Naive thymus-derived CD4-positive, alpha-beta T cell (primary cell): ENCODE data around the gene AUNIP. TPM values are rescaled to one million over a fixed set of nuclear protein-coding genes. Genes with fewer than 3 reads are reported as not detected.

Experiments used
- ATAC-seq: fragments of 150-1000 bp; cut with Tn5 transposase; 2 replicates; pipeline ENCODE4 v1.10.0; 2021; ENCODE audit warnings: mild to moderate bottlenecking, moderate library complexity
- CTCF ChIA-PET: fragments of 350-600 bp; sonication (Branson Sonifier 250); formaldehyde crosslinking; loops from one replicate; lab custom pipeline; 2021; ENCODE audit warnings: antibody characterized with exemption; lab: Charles Lee
- POLR2A ChIA-PET: fragments of 350-600 bp; sonication (Branson Sonifier 250); formaldehyde crosslinking; loops from one replicate; lab custom pipeline; 2021; ENCODE audit warnings: antibody characterized with exemption, inconsistent platforms; lab: Charles Lee
- DNase-seq, 9 donors: peaks; one replicate each; pipeline versions ENCODE4 v3.0.0 to v3.0.0-alpha.2; 2020 to 2022; ENCODE audit warnings: mixed read lengths in 1 of 9
- H3K27ac ChIP-seq: one replicate; pipeline ENCODE4 v1.7.0; 2013; ENCODE audit warnings: mild to moderate bottlenecking, low read depth, low read length, moderate library complexity
- H3K27me3 ChIP-seq, 2 donors: one replicate each; pipeline ENCODE4 v1.7.0; 2013; ENCODE audit warnings: low read length in 2 of 2, mild to moderate bottlenecking in 2 of 2, moderate library complexity in 2 of 2; ENCODE audit not compliant: control insufficient read depth in 2 of 2, insufficient read depth in 2 of 2
- H3K36me3 ChIP-seq, 3 experiments: 1 replicate in 2 of 3; 2 replicates in 1 of 3; pipeline ENCODE4 v1.7.0; 2013; ENCODE audit warnings: low read length in 3 of 3, mild to moderate bottlenecking in 3 of 3, moderate library complexity in 1 of 3; ENCODE audit not compliant: insufficient read depth in 3 of 3, control insufficient read depth in 2 of 3
- H3K4me1 ChIP-seq, 2 donors: one replicate each; pipeline ENCODE4 v1.7.0; 2013; ENCODE audit warnings: low read length in 2 of 2, mild to moderate bottlenecking in 2 of 2, moderate library complexity in 1 of 2; ENCODE audit not compliant: control insufficient read depth in 2 of 2, insufficient read depth in 2 of 2
- H3K4me3 ChIP-seq: 2 replicates; pipeline ENCODE4 v1.7.0; 2013; ENCODE audit warnings: mild to moderate bottlenecking, low read length
- H3K9me3 ChIP-seq, 3 experiments: 1 replicate in 2 of 3; 2 replicates in 1 of 3; pipeline ENCODE4 v1.7.0; 2013; ENCODE audit warnings: low read length in 3 of 3; ENCODE audit not compliant: control insufficient read depth in 2 of 3
- H3K27ac Mint-ChIP-seq, 9 donors: one replicate each; pipeline ENCODE4 v1.8.0; 2020 to 2022; ENCODE audit warnings: mixed read lengths in 9 of 9, mild to moderate bottlenecking in 8 of 9, moderate library complexity in 5 of 9, inconsistent platforms in 2 of 9
- H3K27me3 Mint-ChIP-seq, 5 donors: one replicate each; pipeline ENCODE4 v1.8.0; 2021 to 2022; ENCODE audit warnings: mixed read lengths in 5 of 5, mild to moderate bottlenecking in 1 of 5
- H3K36me3 Mint-ChIP-seq, 5 donors: one replicate each; pipeline ENCODE4 v1.8.0; 2020 to 2022; ENCODE audit warnings: mixed read lengths in 5 of 5, mild to moderate bottlenecking in 3 of 5, inconsistent platforms in 1 of 5
- H3K4me1 Mint-ChIP-seq, 7 donors: one replicate each; pipeline ENCODE4 v1.8.0; 2020 to 2022; ENCODE audit warnings: mixed read lengths in 7 of 7, mild to moderate bottlenecking in 3 of 7, inconsistent platforms in 1 of 7
- H3K4me3 Mint-ChIP-seq, 10 donors: one replicate each; pipeline ENCODE4 v1.8.0; 2020 to 2022; ENCODE audit warnings: mild to moderate bottlenecking in 10 of 10, mixed read lengths in 10 of 10, moderate library complexity in 6 of 10, inconsistent platforms in 2 of 10
- H3K9me3 Mint-ChIP-seq, 11 donors: one replicate each; pipeline ENCODE4 v1.8.0; 2020 to 2022; ENCODE audit warnings: mixed read lengths in 11 of 11, mild to moderate bottlenecking in 4 of 11, inconsistent platforms in 1 of 11, moderate library complexity in 1 of 11
- intact Hi-C, 2 donors: fragments of 100-400 bp; cut with micrococcal nuclease; formaldehyde crosslinking; loops; one replicate each; pipeline ENCODE4 v1.15.1; 2023
- polyA plus RNA-seq, 2 donors: library from polyadenylated mRNA; unstranded; fragments of 300-500 nt; fragmentation: Illumina TruSeq; gene quantifications; one replicate each; pipeline ENCODE4 v1.2.3, GENCODE V29; 2021
- total RNA-seq, 6 experiments: library from RNA in 5 of 6; stranded (reverse) in 5 of 6; gene quantifications; 1 replicate in 5 of 6; 2 replicates in 1 of 6; pipeline ENCODE4 v1.2.3 and lab custom pipeline; 2021 to 2026

Gene AUNIP
- total and polyA plus RNA-seq, 7 experiments from 2014 or later: 0.83 to 4.3 TPM; not detected in 5

- Histone ChIP-seq H3K4me1 (peaks cover 0 to 14% of the 10 kb centered on the region in 2 donors), H3K9me3 (no peaks in the 10 kb centered on the region), H3K27me3 (no peaks in the 10 kb centered on the region), H3K27ac (no peak overlapping the region), H3K4me3 (no peak overlapping the region), H3K36me3 (peaks cover 0 to 57% (median 6%) of the 10 kb centered on the region in 3 experiments)
- Mint-ChIP-seq H3K4me1 (peaks cover 0 to 39% (median 29%) of the 10 kb centered on the region in 7 donors), H3K4me3 (no peak overlapping the region), H3K27ac (peak overlapping the region in 8 of 9 donors; percentile 49 to 83 (median 72)), H3K36me3 (peaks cover 0 to 34% (median 13%) of the 10 kb centered on the region in 5 donors), H3K27me3 (peaks cover 0 to 21% (median 0%) of the 10 kb centered on the region in 5 donors), H3K9me3 (peaks cover 0 to 2% (median 0%) of the 10 kb centered on the region in 11 donors)
- CTCF ChIA-PET: no interaction called here
- intact Hi-C loops: no loop called here
- DNase-seq (no peak), ATAC-seq (no peak)
- POLR2A ChIA-PET: interaction anchor here (0.6 to 0.7 kb wide), 2 partner anchors 71 to 300 kb away, joined by 3 to 4 read pairs; no protein-coding TSS in a partner anchor
Observed at GRCh38 chr1:25790472-25790871, 68.8 kb downstream of the AUNIP start.

GRCh38 chr1:25787760-25788166, 71.5 kb downstream of the AUNIP start:
- Mint-ChIP-seq H3K27me3 (peaks cover 0 to 13% (median 0%) of the 10 kb centered on the region in 5 donors), H3K27ac (peak overlapping the region in 7 of 9 donors; percentile 67 to 80 (median 73)), H3K4me1 (peaks cover 0 to 32% (median 12%) of the 10 kb centered on the region in 7 donors), H3K36me3 (peaks cover 4 to 52% (median 19%) of the 10 kb centered on the region in 5 donors), H3K9me3 (no peaks in the 10 kb centered on the region), H3K4me3 (no peak overlapping the region)
- DNase-seq (no peak), ATAC-seq (no peak)
- Histone ChIP-seq H3K36me3 (peaks cover 0 to 84% (median 24%) of the 10 kb centered on the region in 3 experiments), H3K27me3 (no peaks in the 10 kb centered on the region), H3K27ac (no peak overlapping the region), H3K9me3 (no peaks in the 10 kb centered on the region), H3K4me1 (no peaks in the 10 kb centered on the region), H3K4me3 (no peak overlapping the region)
- intact Hi-C loops: no loop called here
- ChIA-PET CTCF (interaction anchor here (0.5 to 1.5 kb wide), 8 partner anchors 8 to 583 kb away, joined by 3 to 8 read pairs (median 3); no protein-coding TSS in a partner anchor), POLR2A (interaction anchor here (0.6 to 1.8 kb wide), 5 partner anchors 10 to 165 kb away, joined by 3 to 8 read pairs (median 5); partner anchors contain the start of gene MTFR1L)

GRCh38 chr1:25786887-25787759, 72.1 kb downstream of the AUNIP start:
- peaks cover 0 to 91% (median 29%) of the 10 kb centered on the region in 3 experiments for H3K36me3 ChIP-seq
- peaks cover 0 to 13% (median 0%) of the 10 kb centered on the region in 5 donors for H3K27me3 Mint-ChIP-seq
- H3K9me3 ChIP-seq: no peaks in the 10 kb centered on the region
- H3K4me3 Mint-ChIP-seq: no peak overlapping the region
- intact Hi-C loops: no loop called here
- POLR2A ChIA-PET: interaction anchor here (0.7 to 1.8 kb wide), 4 partner anchors 9 to 165 kb away, joined by 3 to 8 read pairs (median 5); no protein-coding TSS in a partner anchor
- DNase-seq: no peak
- no peaks in the 10 kb centered on the region for H3K9me3 Mint-ChIP-seq
- ATAC-seq: no peak
- H3K4me1 ChIP-seq: no peaks in the 10 kb centered on the region
- peaks cover 0 to 35% (median 14%) of the 10 kb centered on the region in 7 donors for H3K4me1 Mint-ChIP-seq
- no peaks in the 10 kb centered on the region for H3K27me3 ChIP-seq
- peaks cover 4 to 58% (median 24%) of the 10 kb centered on the region in 5 donors for H3K36me3 Mint-ChIP-seq
- H3K27ac ChIP-seq: peak overlapping the region; percentile 26
- H3K27ac Mint-ChIP-seq: peak overlapping the region in 8 of 9 donors; percentile 59 to 90 (median 78)
- H3K4me3 ChIP-seq: no peak overlapping the region
- CTCF ChIA-PET: interaction anchor here (0.5 to 1.5 kb wide), 7 partner anchors 9 to 582 kb away, joined by 3 to 8 read pairs (median 3); no protein-coding TSS in a partner anchor

GRCh38 chr1:25785333-25786067, 73.8 kb downstream of the AUNIP start:
- Mint-ChIP-seq H3K9me3 (no peaks in the 10 kb centered on the region), H3K4me1 (peaks cover 0 to 35% (median 15%) of the 10 kb centered on the region in 7 donors), H3K4me3 (no peak overlapping the region), H3K36me3 (peaks cover 4 to 52% (median 25%) of the 10 kb centered on the region in 5 donors), H3K27me3 (peaks cover 0 to 9% (median 0%) of the 10 kb centered on the region in 5 donors), H3K27ac (peak overlapping the region in 8 of 9 donors; percentile 19 to 88 (median 81))
- H3K27me3 ChIP-seq: no peaks in the 10 kb centered on the region
- no peaks in the 10 kb centered on the region for H3K4me1 ChIP-seq
- peaks cover 0 to 94% (median 29%) of the 10 kb centered on the region in 3 experiments for H3K36me3 ChIP-seq
- DNase-seq (no peak), ATAC-seq (no peak)
- POLR2A ChIA-PET: interaction anchor here (0.6 to 0.9 kb wide), 4 partner anchors 9 to 34 kb away, joined by 3 to 4 read pairs (median 3); partner anchors contain the start of gene MTFR1L
- CTCF ChIA-PET: interaction anchor here (0.6 to 1.3 kb wide), 3 partner anchors 13 to 176 kb away, joined by 3 read pairs; no protein-coding TSS in a partner anchor
- H3K27ac ChIP-seq: peak overlapping the region; percentile 18
- H3K9me3 ChIP-seq: no peaks in the 10 kb centered on the region
- intact Hi-C loops: no loop called here
- no peak overlapping the region for H3K4me3 ChIP-seq

- H3K4me1 Mint-ChIP-seq: peaks cover 2 to 36% (median 15%) of the 10 kb centered on the region in 7 donors
- no peaks in the 10 kb centered on the region for H3K4me1 ChIP-seq
- peak overlapping the region; percentile 31 for H3K27ac ChIP-seq
- peaks cover 0 to 94% (median 29%) of the 10 kb centered on the region in 3 experiments for H3K36me3 ChIP-seq
- peak overlapping the region in 8 of 9 donors; percentile 19 to 88 (median 66) for H3K27ac Mint-ChIP-seq
- H3K9me3 ChIP-seq: no peaks in the 10 kb centered on the region
- no peak for ATAC-seq
- peaks cover 0 to 9% (median 0%) of the 10 kb centered on the region in 5 donors for H3K27me3 Mint-ChIP-seq
- no peak overlapping the region for H3K4me3 ChIP-seq
- peaks cover 3 to 52% (median 23%) of the 10 kb centered on the region in 5 donors for H3K36me3 Mint-ChIP-seq
- CTCF ChIA-PET: interaction anchor here (1.0 to 1.3 kb wide), 2 partner anchors 14 to 175 kb away, joined by 3 read pairs; no protein-coding TSS in a partner anchor
- POLR2A ChIA-PET: interaction anchor here (0.6 kb wide), 1 partner anchor 11 kb away, joined by 3 read pairs; no protein-coding TSS in a partner anchor
- no peaks in the 10 kb centered on the region for H3K9me3 Mint-ChIP-seq
- no peak overlapping the region for H3K4me3 Mint-ChIP-seq
- intact Hi-C loops: no loop called here
- DNase-seq: no peak
- H3K27me3 ChIP-seq: no peaks in the 10 kb centered on the region
Observed at GRCh38 chr1:25784575-25785051, 74.6 kb downstream of the AUNIP start.
